ENCODE results near the gene NEGR1. TPM values are rescaled to one million over a fixed set of nuclear protein-coding genes. Genes with fewer than 3 reads are reported as not detected.

The NEGR1 gene
- total RNA-seq, 1 donor: 20.7 TPM

DNA sequence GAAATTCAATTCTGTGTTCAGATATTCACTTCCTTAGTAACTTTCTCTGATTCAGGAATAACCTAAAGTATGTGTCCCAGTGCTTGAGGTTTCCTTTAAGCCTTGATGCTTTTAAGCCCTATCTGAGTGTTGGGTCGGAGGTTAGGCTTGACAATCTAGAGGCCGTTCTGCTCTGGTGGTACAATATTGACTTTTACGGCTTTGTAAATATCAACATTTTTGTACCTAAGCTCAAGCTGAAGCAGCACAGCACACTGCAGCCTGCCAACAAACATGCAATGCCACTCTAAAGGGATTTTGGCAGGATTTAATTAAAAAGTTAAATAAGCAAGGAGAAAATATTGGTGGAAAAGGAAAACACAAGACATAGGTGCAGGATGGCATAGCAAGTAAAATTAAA lies 279.2 kb downstream of the NEGR1 start:
- no peak for DNase-seq (ENCODE audit: low read depth)
- no peak for TF ChIP-seq CTCF (IDR thresholded peaks at IDR 0.05; ENCODE audit: insufficient read depth, low read length)
- no peak overlapping the region for H3K4me3 ChIP-seq (ENCODE audit: low read depth, low read length)

DNA sequence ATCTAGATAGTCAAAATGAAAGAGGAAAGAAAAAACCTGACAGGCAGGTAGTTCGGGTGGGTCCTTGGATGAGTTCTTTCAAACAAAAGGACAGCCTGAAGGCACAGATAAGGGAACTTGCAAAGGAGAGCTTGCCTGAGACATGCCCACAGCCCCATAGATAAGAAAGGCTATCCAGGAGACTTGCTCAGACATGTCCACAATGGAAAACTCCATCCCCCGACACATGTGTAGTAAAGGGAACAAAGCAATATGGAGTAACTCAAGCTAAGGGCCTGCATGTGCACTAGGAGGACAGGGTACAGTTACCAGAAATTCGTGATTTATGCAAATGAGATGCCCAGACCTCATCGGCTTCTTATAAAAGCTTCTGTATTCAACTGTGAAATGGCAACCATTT lies 281.5 kb downstream of the NEGR1 start:
- DNase-seq (ENCODE audit: low read depth): peak; percentile 52
- no peak for TF ChIP-seq CTCF (IDR thresholded peaks at IDR 0.05; ENCODE audit: insufficient read depth, low read length)
- H3K4me3 ChIP-seq (ENCODE audit: low read depth, low read length): no peak overlapping the region

GRCh38 chr1:71994646-71995045 lies 287.7 kb downstream of the NEGR1 start:
- no peak overlapping the region for H3K4me3 ChIP-seq (ENCODE audit: low read depth, low read length)
- TF ChIP-seq CTCF (IDR thresholded peaks at IDR 0.05; ENCODE audit: insufficient read depth, low read length): no peak
- no peak for DNase-seq (ENCODE audit: low read depth)

DNA sequence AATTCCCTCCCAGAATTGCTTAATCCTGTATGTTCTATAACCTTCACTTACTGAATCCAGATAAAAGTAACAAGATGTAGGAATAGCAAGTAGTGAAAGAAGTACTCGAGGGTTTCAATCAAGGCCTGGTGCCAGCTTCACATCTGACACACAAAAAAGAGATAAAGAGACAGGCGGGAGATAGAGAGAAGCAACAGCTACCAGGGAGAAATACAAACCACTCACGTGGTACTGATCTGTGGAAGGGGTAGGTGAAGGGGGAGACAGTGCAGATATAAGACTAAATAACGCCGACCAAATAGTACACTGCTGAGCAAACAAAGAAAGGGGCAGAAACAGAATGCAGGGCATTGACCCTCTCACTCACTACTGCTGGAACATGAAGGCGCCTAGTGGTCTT lies 295.2 kb downstream of the NEGR1 start:
- TF ChIP-seq CTCF (IDR thresholded peaks at IDR 0.05; ENCODE audit: insufficient read depth, low read length): no peak
- no peak overlapping the region for H3K4me3 ChIP-seq (ENCODE audit: low read depth, low read length)
- DNase-seq (ENCODE audit: low read depth): no peak

GRCh38 chr1:71986160-71986559 lies 296.2 kb downstream of the NEGR1 start:
- no peak overlapping the region for H3K4me3 ChIP-seq (ENCODE audit: low read depth, low read length)
- peak; percentile 28 for DNase-seq (ENCODE audit: low read depth)
- no peak for TF ChIP-seq CTCF (IDR thresholded peaks at IDR 0.05; ENCODE audit: insufficient read depth, low read length)

DNA sequence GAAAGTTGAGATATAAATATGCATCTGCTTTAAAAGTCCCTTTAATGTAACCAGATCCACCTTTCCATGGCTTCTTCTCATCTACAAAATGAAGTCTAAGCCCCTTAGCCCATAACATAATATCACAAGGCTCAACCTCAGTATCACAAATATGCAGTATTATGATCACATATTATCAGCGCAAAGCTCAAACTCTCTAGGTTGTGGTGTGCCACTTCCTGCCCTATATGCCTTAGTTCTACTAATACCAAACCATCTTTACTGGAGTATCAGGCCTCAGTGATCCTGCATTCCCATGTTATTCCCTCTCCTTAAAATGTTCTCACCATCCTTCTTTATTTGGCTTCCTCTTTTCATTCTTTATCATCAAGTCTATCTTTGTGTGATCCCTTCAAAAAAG lies 301.8 kb downstream of the NEGR1 start:
- DNase-seq (ENCODE audit: low read depth): no peak
- H3K4me3 ChIP-seq (ENCODE audit: low read depth, low read length): no peak overlapping the region
- no peak for TF ChIP-seq CTCF (IDR thresholded peaks at IDR 0.05; ENCODE audit: insufficient read depth, low read length)

DNA sequence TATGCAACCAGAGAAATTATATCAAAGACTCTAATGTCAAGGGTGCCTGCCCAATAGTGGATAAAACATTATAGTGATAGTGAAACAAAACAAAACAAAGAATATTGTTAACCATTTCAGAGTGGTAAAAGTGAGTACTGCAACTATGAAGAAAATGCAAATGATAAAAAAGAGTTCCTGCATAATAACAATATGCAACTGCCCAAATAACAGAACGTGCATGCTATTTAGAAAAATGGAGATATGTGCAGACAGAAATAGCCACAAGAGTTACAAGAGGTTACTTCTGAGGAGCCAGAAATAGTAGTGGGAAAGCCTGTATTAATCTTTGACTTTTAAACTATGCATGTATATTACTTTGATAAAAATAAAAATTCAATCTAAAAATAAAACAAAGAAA lies 302.5 kb downstream of the NEGR1 start:
- DNase-seq (ENCODE audit: low read depth): no peak
- H3K4me3 ChIP-seq (ENCODE audit: low read depth, low read length): no peak overlapping the region
- no peak for TF ChIP-seq CTCF (IDR thresholded peaks at IDR 0.05; ENCODE audit: insufficient read depth, low read length)

Measured in fibroblast of the aortic adventitia (primary cell).